Tibial artery (tissue), 4 donors: ENCODE measurements around the gene CEP120.
"Not testable (repeated sequence)": the region's sequence is repeated elsewhere in the genome, so short reads cannot be mapped to it uniquely, and the experiment has no call there.

Experiments
- DNase-seq, 2 donors: peaks; one replicate each; pipeline ENCODE4 v3.0.0-alpha.2; 2019
- H3K27ac ChIP-seq, 2 donors: fragments of 200-600 bp; sonication (generic) in 1 of 2; 1 replicate in 1 of 2; 2 replicates in 1 of 2; pipeline ENCODE4 v1.5.1; 2018 to 2019; ENCODE audit warnings: mild to moderate bottlenecking in 1 of 2
- H3K27me3 ChIP-seq, 2 donors: fragments of 200-600 bp; sonication (generic) in 1 of 2; one replicate each; pipeline versions ENCODE4 v1.5.1 to v1.6.0; 2016 to 2019
- H3K36me3 ChIP-seq, 3 donors: fragments of 200-600 bp; sonication (generic) in 2 of 3; one replicate each; pipeline ENCODE4 v1.5.1; 2016 to 2019; ENCODE audit warnings: mild to moderate bottlenecking in 2 of 3
- H3K4me1 ChIP-seq, 4 donors: fragments of 200-600 bp; sonication (generic) in 2 of 4; 1 replicate in 3 of 4; 2 replicates in 1 of 4; pipeline ENCODE4 v1.5.1; 2016 to 2019
- H3K4me3 ChIP-seq, 2 donors: fragments of 200-600 bp; sonication (generic) in 1 of 2; 1 replicate in 1 of 2; 2 replicates in 1 of 2; pipeline ENCODE4 v1.5.1; 2018 to 2019; ENCODE audit warnings: mild to moderate bottlenecking in 2 of 2
- H3K9me3 ChIP-seq, 3 donors: fragments of 200-600 bp; sonication (generic) in 1 of 3; one replicate each; pipeline ENCODE4 v1.5.1; 2016 to 2019
- intact Hi-C: fragments of 100-400 bp; cut with DNase I; formaldehyde crosslinking; loops from one replicate; pipeline ENCODE4 v1.15.0; 2023; ENCODE audit warnings: low total_unique reads
- TF ChIP-seq, protein P1 (sequence below), 2 experiments: fragments of 200-600 bp in 1 of 2; fragments of 450-650 bp in 1 of 2; IDR thresholded peaks; one replicate each; pipeline ENCODE4 v1.5.1; 2017 to 2019; ENCODE audit warnings: antibody characterized with exemption in 2 of 2, mild to moderate bottlenecking in 1 of 2, moderate library complexity in 1 of 2

CEP120 gene

DNA sequence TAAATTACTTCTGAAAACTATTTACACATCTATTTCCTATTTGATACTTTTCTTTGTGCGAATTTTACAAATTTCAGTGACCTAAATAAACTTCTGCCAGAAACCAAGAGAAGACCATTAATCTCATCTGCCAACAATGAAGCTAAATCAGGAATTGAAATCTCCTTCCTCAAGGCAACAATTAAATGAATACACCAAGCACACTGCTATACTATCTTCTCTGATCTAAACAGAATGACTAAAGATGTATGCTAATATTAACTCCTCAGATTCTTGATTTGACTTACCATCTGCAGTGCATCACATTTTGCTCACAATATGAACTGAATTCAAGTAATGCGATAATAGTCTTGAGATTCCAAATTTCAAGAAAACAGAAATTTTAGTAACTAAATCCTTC, 82.3 kb downstream of the CEP120 start:
- TF ChIP-seq, protein P1, sequence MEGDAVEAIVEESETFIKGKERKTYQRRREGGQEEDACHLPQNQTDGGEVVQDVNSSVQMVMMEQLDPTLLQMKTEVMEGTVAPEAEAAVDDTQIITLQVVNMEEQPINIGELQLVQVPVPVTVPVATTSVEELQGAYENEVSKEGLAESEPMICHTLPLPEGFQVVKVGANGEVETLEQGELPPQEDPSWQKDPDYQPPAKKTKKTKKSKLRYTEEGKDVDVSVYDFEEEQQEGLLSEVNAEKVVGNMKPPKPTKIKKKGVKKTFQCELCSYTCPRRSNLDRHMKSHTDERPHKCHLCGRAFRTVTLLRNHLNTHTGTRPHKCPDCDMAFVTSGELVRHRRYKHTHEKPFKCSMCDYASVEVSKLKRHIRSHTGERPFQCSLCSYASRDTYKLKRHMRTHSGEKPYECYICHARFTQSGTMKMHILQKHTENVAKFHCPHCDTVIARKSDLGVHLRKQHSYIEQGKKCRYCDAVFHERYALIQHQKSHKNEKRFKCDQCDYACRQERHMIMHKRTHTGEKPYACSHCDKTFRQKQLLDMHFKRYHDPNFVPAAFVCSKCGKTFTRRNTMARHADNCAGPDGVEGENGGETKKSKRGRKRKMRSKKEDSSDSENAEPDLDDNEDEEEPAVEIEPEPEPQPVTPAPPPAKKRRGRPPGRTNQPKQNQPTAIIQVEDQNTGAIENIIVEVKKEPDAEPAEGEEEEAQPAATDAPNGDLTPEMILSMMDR (IDR thresholded peaks at IDR 0.05), result no peak
- intact Hi-C loops, result no loop called here
- no peak overlapping the region for H3K27ac ChIP-seq

DNA sequence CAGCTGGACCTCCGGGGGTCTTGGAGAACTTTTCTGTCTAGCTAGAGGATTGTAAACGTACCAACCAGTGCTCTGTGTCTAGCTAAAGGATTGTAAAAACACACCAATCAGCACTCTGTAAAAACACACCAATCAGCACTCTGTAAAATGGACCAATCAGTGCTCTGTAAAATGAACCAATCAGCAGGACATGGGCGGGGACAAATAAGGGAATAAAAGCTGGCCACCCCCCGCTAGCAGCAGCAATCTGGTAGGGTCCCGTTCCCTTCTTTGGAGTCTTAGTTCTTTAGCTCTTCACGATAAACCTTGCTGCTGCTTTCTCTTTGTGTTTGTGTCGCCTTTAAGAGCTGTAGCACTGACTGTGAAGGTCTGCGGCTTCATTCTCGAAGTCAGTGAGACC, 114.8 kb downstream of the CEP120 start:
- H3K4me1 ChIP-seq, H3K27me3 ChIP-seq, intact Hi-C loops, H3K9me3 ChIP-seq, H3K27ac ChIP-seq, H3K36me3 ChIP-seq, H3K4me3 ChIP-seq, DNase-seq: not testable (repeated sequence)

More for the DNA sequence above, 82.3 kb downstream of the CEP120 start:
- Histone ChIP-seq H3K4me3 (no peak overlapping the region), H3K9me3 (no peaks in the 10 kb centered on the region), H3K4me1 (peaks cover 0 to 6% (median 3%) of the 10 kb centered on the region in 4 donors), H3K27me3 (no peaks in the 10 kb centered on the region), H3K36me3 (no peaks in the 10 kb centered on the region)
- no peak for DNase-seq

DNA sequence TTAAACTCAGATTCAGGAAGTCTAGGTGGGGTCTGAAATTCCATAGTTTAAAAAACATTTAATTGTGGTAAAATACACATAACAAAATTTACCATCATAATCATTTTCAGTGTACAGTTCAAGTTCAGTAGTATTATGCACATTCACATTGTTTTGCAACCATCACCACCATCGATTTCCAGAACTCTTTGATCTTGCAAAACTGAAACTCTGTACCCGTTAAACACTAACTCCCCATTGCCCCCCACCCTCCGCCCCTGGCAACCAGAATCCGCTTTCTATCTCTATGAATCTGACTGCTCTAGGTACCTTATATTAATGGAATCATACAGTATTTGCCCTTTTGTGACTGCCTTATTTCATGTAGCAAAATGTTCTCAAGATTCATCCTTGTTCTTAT, 117.5 kb downstream of the CEP120 start:
- no peaks in the 10 kb centered on the region for H3K36me3 ChIP-seq
- DNase-seq, result no peak
- TF ChIP-seq, protein P1 (IDR thresholded peaks at IDR 0.05), result no peak
- intact Hi-C loops, result no loop called here
- no peaks in the 10 kb centered on the region for H3K9me3 ChIP-seq
- no peak overlapping the region for H3K4me3 ChIP-seq
- H3K27me3 ChIP-seq, result no peaks in the 10 kb centered on the region
- H3K27ac ChIP-seq, result no peak overlapping the region
- no peaks in the 10 kb centered on the region for H3K4me1 ChIP-seq

DNA sequence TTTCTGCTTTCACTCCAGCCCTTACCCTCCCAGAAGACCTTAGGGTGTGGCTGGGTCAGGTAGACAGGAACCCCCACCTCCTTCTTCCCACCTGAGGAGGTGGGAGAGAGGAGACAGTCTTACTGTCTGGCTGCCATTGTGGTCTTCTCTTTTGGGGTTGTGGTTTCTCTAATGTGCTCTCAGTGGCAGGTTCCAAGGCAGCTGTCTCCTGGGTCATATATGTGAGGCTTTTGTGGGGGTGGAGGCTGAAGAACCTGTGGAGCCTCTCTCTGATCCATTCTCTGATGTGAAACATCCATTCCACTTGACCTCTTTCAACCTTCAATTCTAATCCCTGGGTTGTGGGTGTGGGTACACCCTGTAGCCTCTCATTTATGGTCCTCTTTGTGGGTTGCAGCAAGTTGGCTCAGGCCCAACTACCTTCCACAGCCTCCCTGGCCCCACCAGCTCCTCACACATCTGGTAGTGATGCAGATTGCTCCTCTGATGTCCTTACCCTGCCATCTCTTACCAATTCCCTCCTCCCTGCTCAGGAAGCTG, 118.4 kb downstream of the CEP120 start:
- H3K4me1 ChIP-seq, result no peaks in the 10 kb centered on the region
- H3K9me3 ChIP-seq, result no peaks in the 10 kb centered on the region
- H3K27me3 ChIP-seq, result no peaks in the 10 kb centered on the region
- intact Hi-C loops, result no loop called here
- H3K27ac ChIP-seq, result no peak overlapping the region
- TF ChIP-seq, protein P1 (IDR thresholded peaks at IDR 0.05), result no peak
- DNase-seq, result no peak
- H3K36me3 ChIP-seq, result no peaks in the 10 kb centered on the region
- H3K4me3 ChIP-seq, result no peak overlapping the region

DNA sequence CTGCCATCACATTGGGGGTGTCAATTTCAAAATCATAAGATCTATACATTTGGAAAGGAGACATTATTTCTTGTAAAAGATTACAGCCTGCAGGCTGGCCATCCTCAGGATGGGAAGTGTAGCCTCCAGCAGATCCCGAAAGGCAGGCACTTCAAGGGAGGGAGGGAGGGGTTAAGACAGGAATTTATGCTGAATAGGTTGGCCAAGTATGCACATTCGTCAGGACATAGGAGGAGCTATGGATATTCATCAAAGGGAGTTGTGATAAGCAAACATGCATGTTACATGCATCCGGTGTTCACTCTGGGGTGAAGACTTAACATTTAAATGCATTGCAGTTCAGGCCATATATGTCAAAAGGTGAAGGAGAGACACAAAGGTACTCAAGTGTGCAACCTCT, 119.4 kb downstream of the CEP120 start:
- TF ChIP-seq, protein P1 (IDR thresholded peaks at IDR 0.05), result no peak
- Histone ChIP-seq H3K27ac (no peak overlapping the region), H3K4me3 (no peak overlapping the region), H3K4me1 (peaks cover 0 to 7% (median 0%) of the 10 kb centered on the region in 4 donors), H3K9me3 (no peaks in the 10 kb centered on the region), H3K36me3 (no peaks in the 10 kb centered on the region), H3K27me3 (no peaks in the 10 kb centered on the region)
- DNase-seq, result no peak
- intact Hi-C loops, result no loop called here

DNA sequence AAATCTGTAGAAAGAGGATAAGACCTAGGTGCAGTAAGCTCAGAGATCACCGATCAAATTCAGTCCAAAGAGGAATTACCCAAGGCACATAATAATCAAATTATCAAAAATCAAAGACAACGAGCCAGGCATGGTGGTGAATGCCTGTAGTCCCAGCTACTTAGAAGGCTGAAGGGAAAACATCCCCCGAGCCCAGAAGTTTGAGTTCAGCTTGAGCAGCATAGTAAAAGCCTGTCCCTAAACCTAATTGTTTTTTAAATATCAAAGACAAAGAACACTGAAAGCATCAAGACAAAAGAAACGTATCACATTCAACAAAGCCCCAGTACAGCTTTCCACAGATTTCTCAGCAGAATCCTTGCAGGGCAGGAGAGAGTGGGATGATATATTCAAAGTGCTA, 122.9 kb downstream of the CEP120 start:
- TF ChIP-seq, protein P1 (IDR thresholded peaks at IDR 0.05), result no peak
- intact Hi-C loops, result no loop called here

More for the DNA sequence above, 122.9 kb downstream of the CEP120 start:
- Histone ChIP-seq H3K4me3 (no peak overlapping the region), H3K27me3 (no peaks in the 10 kb centered on the region), H3K4me1 (peaks cover 0 to 28% (median 0%) of the 10 kb centered on the region in 4 donors), H3K36me3 (no peaks in the 10 kb centered on the region), H3K9me3 (no peaks in the 10 kb centered on the region), H3K27ac (no peak overlapping the region)
- no peak for DNase-seq
